NCI-H510A (cell line): ENCODE results near the gene TRABD2B.
A peak's percentile ranks its signal among the peaks of the same experiment; 100 is the strongest.

Source experiments
- DNase-seq: peaks from one replicate; lab custom pipeline; 2025; lab: John Stamatoyannopoulos, UW

Gene TRABD2B

DNA sequence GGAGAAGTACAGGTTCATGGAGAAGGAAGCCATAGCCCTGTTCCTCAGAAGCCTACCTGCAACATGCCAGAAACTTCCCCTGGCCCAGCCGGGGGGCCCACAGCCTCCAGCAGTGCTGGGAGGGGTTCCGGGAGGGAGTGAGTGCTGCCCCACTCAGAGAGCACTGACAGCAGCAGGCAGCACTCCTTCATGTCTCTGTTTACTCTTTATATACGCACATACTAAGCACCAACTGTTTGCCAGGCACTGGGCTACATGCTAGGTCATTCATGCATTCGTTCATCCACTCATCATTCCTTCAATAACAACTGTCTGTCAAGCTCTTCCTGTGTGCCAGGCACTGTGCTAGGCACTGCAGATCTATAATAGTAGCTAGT lies 120.6 kb downstream of the TRABD2B start:
- DNase-seq, result no peak

DNA sequence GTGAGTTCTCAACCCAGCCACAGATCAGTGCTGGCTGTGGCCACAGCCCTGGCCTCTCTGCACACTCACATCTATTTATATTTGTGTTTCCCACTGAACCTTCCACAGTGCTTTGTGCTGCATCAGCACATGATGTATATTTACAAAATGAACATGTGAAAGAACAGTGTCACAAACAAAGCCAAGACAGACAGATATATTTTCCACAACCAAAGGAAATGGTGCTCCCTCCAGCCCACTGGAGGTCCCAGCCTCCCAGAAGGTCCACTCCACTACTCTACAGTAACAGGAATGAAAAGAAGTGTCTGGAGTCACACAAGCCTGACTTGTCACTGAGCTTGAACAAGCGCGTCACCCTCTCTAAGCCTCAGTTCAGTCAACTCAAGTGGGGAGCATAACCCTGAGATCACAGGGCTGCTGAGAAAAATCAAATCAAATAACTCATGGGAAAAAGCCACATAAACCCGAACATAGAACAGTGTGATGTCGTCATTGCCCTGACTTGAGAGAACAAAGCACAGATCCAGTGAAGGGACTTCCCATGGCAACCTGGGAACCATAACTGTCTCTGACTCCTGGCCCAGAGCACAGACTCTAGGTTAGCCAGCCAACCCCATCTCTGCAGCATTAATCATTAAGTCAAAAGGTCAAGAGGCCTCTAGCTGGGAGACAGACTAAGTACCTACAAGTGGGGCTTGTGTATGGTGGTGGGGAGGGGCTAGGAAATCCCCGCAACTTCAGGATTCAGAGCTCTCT lies 121.2 kb downstream of the TRABD2B start:
- peak; percentile 82 for DNase-seq

DNA sequence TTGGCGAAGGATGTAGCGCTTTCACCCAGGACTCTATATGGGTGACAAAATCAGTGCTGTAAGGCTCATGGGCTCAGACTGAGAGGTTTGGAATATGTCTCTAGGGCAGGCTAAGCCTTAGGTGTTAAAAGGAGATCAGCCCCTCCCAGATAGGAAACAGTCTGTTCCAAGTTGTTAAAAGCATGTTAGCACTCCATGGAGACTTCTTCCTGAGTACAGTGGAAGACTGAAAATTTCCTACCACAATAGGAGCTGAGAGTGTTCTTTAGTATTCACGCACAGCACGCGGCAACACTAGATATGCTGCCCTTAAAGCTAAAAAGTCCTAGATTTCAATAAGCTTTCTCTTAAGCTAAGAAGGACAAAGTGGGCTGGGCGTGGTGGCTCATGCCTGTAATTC lies 122.1 kb downstream of the TRABD2B start:
- no peak for DNase-seq

DNA sequence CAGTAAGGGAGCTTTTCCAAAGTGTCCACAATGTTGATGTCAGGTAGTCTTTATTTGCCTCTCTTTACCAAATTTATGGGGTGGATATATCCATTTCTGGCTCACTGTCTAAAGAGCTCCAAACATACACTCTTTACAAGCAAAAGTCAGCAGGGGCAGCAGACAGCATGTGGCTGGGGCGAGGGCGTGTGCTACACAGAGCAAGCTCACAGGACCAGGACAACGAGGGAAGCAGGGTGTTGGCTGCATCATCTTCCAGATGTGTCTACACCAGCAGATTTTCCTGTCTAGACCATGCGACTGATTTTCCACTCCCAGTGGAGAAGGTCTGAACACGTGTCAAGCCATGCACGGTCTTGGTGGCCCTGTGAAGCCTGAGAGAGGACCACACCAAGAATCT lies 123.8 kb downstream of the TRABD2B start:
- DNase-seq, result no peak

DNA sequence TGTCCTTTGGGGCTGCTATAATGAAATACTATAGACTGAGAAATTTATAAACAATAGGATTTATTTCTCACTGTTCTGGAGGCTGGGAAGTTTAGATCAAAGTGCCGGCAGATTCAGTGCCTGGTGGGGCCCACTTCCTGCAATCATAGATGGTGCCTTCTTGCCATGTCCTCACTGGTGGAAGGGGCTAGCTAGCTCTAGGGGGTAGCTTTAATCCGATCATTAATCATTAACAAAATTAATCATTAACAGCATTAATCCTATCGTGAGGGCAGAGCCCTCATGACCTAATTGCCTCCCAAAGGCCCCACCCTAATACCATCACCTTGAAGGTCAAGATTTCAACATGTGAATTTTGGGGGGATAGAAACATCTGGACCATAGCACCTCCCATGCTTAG lies 124.3 kb downstream of the TRABD2B start:
- no peak for DNase-seq

DNA sequence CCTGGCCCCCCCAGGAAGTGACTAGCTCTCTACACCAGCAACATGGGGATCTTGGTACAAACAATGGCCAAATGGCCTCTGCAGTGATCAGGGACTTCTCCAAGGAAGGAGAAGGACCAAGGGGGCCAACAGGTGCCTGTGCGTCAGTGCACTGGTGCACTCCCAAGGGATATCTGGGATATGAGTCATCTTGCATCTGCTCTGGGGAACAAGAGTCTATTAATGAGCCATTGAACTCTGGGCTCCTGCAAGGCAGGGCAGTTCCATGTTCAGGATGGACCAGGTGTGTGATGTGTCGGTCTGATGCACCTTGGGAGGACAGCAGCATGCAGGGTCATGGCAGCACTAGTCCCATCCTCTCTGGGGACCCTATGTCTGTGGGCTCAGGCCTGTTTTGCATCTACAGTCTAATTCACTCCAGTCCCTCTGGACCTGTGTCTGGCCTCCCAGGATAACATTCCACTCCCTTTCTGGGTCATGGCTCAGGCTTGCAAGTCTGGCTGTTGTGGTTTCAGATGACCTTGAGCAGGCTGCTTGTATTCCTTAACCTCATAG lies 125.3 kb downstream of the TRABD2B start:
- no peak for DNase-seq

DNA sequence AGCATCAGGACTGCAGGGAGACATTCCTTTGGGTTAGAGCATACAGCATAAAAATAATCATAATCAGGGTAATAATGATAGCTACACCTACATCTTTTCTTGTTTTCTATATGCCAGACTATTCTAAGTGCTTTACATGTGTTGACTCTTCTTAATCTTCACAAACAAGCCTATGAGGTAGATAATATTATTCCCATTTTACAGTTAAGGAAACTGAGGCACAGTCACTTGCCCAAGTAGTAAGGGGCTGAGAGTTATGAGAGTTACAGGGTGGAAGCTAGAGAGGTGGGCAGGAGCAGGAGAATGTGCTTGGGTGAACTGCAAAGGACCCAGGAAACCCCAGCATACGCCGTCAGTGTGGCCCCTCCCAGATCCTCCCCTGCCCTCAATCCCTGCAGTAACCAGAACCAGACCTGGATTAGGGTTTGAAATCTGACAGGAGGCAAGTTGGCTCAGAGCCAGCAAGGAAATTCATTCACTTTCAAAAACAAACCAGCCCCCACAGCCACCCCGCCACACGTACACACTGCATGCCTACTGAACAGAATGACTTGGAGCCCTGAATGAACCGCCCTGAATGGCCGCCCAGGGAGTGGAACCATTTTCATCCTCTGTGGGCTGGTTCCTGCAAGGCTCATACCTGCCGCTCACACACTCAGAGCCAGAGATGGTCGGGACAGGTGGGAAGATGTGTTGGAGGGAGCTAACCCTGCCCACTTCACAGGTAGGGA lies 126.1 kb downstream of the TRABD2B start:
- no peak for DNase-seq

DNA sequence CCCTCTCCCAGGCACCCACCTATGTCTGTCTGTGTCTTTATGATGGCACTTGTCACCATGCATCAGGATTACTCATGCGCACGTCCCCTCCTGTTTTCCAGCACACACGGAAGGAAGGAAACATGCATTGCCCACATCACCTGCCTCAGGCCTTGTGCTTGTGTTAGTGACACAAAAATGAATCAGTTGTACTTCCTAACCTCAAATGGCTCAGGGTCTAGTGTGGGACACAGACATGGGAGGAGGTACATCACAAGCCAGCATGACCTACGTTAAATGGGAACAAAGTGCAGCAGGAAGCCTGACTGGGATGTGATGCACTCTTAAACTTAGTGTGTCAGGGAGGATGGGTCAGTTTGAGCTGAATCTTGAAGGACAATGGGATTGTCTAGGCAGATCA lies 126.7 kb downstream of the TRABD2B start:
- no peak for DNase-seq

DNA sequence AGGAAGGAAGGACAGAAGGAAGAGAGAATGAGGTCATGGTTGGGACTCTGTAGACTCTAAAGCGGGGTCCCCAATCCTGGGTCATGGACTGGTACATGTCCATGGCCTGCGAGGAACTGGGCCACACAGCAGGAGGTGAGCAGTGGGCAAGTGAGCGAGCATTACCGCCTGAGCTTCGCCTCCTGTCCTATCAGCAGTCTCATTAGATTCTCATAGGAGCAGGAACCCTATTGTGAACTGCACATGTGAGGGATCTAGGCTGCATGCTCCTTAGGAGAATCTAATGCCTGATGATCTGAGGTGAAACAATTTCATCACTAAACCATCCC lies 128.9 kb downstream of the TRABD2B start:
- DNase-seq, result no peak

DNA sequence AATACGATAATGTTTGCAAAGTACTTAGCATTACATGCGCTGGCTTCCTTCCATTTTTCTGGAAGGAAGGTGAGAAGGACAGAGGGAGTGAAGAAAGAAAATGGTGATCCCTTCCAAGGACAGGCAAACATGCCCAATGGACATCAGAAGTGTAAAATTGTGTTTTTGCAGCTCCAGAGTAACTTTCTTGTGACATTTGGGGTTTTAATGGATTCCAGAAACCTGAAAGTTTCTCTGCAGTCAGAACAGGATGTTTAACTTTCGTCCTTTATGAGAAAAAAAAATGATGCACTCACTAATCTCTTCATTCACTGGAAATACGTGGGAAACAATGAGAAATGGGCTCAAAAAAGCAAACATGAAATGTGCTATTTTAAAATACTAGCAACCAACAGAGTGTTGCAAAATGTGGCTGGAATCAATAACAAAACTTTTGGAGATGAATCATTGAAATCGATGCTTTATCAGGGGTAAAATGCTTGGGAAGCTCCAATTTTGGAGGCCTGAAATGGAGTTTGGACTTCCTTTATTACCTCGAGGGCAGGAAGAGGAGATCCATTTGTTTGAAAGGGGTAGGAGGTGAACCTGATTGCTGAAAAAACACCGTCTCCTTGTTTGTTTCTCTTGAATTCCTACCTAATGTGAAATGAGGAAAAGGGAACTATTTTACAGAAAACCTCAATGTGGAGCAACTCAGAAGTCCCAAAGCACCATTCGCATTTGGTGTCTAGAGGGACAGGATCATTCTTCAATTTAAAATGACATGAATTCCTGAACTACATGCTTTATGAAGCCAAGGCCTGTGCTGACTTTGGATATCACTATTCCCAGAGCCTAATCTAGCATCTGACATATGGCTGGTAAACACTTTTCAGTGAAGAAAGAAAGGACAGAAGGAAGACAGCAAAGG lies 129.5 kb downstream of the TRABD2B start:
- no peak for DNase-seq

DNA sequence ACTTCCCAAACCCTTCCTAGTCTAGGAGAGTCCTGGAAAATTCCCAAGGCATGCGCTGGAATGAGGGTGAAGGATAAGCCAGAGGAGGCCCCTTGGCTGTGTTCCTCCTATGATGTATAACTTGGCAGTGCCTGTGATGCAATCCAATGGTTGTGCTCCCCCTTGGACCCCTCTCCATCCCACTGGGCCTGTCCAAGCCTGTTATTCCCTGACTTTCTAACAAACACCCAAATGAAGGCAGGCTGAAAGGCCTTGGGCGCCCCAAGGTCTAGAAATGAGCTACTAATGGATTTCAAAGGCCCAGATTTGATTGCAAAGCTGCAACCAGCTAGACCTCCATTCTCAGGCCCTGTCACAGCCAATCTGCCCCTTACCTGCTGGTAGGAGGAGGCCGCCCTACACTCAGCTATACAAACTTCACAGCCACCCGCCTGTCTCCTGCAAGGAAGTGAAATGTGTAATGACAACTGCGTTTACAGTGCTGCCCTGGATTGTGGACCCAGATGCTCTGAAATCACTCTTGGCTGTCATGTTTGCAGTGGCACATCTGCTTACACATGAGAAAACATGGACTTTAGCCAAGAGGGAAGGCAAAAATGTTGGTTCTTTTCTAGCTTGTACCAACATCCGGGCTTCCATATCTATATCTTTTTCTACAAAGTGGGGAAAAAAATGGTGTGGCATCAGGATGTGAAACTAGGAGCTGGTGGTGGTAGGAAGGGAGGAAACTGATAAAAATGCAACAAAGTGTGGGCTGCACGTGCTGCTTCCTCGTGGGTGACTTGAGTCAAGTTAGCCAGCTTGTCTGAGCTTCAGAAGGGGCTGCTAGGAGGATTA lies 130.4 kb downstream of the TRABD2B start:
- no peak for DNase-seq

DNA sequence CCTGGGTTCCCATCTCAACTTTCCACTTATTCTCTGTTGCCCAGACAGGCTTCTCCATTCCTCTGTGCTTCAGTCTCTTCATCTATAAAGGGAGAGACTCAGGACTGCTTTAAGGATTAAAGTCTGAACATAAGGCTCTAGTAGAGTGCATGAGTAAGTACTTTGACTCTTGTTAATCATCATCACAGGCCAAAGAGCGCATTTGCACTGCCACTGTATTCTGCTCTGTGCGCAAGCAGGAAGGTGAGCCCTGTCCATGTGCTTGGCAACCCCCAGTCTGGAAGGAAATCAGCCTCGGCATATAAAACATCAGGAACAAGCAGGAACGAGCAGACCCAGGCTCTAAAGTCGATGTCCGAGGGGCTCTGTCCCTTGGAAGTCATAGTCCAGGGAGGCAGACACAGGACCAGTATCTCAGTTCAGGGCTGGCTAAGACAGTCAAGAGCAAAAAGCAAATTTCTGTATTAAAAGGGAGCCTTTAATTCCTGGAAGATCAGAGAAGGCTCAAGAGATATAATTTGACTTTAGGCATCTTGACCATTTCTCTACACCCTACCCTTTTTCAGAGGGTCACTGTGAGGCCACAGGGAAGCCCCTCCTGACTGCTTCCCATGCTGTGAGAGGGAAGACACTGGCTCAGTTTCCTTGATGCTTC lies 131.2 kb downstream of the TRABD2B start:
- DNase-seq, result no peak

DNA sequence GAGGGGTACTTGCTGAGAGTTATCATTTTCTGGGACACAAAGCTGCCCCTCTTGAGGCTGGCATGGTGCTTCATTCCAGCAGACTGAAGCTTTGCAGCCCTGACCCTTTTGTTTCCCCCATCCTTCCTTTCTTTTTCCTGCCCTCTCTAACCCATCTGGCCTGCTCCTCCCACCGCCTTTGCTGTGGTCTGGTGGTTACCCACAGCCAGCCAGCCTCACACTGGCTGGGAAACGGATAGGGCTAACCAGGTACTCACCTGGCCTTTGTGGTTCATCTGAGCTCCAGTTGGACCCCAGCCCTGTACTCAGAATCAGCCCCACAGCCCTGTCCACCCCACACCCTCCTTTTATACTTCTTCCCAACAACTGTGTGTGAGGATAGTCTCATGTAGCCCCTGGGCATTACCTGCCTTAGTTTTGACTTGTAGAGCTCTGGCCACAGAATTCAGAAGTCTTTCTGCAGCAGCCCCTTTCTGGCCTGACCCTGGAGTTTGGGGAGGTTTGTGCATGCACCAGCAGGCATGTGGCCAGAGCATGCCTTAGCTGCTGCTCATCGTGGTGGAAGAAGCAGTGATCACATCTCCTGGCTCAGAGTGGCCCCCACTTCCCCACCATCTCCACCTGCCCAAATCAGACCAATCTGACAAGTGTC lies 138.0 kb downstream of the TRABD2B start:
- DNase-seq, result no peak

DNA sequence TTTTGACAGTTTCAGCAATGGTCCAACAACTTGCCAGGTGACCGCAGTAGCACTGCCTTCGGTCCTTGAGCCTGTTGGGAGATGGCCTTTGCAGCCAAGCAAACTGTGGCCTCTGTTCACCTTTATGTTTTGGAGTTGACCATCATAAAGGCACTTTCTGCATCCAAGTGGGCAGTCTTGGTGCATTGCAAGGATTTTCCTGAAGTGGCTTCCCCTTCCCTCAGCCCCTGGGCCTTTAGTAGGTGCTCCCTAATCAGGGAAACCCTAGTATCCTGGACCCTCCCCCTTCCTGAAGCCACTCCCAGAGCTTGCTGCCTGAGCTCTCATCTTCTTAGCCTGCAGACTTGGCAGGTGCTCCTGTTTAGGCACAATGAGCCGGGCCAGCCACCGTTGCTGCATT lies 140.2 kb downstream of the TRABD2B start:
- no peak for DNase-seq

DNA sequence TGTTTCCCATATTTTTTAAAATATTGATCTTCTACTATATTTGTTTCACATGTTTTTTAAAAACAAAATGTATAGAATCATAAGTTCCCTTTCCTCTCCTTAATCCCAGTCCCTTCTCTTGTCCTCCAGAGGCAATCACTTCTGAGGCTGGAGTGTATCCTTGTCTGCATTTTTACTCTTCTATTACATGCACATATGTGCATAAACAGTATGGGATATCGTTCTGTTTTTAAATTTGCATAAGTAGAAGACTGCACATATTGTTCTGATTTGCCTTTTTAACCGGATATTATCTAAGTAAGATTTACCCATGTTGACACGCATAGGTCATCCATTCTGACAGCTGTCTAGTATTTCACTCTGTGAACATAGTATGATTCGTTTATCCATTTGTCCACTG lies 142.0 kb downstream of the TRABD2B start:
- no peak for DNase-seq

DNA sequence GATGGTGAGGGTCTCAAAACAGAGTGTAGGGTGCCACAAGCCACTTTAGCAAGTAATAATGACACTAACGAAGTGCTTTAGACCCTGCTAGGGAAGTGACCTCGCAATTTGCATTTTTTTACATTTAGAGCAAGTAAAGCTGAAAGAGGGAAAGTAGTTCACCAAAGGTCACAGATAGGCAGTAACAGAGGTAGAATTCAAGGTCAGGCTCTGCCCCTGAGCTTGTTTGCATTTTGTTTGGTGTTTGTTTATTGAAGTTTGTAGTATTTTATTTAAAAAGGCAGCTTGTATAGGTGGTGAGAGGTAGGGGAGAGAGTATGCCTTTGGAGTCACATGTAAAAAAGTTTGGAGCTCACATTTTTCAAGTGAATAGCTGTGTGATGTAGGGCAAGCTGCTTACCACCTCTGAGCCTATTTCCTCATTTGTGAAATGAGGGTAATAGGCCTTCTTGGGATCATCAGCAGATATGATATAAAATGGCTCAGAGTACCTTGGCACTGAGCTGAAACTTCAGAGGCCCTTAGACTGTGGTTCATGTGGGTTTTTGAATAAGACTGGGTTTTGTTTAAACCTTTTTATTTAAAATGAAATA lies 142.5 kb downstream of the TRABD2B start:
- no peak for DNase-seq

DNA sequence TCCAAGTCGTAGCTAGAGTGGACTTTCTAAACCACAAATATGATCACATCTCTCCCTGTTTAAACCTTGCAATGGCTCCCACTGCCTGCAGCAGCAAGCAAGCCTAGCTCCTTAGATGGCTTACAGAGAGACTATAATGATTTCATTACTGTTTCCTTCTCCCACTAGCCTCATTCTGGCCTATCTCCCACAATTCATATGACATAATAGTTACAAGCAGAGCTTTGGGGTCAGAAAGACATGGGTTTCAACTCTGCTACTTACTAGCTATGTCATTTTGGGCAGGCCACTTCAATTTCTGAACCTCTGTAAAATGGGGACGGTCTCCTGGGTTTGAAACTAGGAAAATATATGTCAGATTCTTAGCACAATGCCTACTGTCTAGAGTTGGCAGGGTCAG lies 143.3 kb downstream of the TRABD2B start:
- no peak for DNase-seq

DNA sequence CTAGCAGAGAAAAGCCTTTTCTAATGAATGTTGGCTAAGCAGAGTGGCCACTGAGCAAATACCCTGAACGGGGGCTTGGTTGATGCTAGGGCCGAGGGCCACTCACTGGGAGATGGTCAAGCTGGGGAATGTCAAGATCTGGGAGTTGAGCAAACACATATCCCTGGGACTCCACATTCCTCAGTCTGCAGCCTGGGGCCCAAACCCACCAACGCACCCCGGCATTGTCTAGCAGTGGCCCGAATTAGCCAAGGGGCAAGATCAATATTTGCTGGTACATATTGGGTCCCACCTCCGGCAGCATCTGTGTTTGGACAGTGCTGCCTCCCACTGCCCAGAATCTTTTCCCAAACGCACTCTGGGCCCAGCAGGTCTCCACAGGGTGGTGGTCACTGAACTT lies 144.1 kb downstream of the TRABD2B start:
- no peak for DNase-seq

DNA sequence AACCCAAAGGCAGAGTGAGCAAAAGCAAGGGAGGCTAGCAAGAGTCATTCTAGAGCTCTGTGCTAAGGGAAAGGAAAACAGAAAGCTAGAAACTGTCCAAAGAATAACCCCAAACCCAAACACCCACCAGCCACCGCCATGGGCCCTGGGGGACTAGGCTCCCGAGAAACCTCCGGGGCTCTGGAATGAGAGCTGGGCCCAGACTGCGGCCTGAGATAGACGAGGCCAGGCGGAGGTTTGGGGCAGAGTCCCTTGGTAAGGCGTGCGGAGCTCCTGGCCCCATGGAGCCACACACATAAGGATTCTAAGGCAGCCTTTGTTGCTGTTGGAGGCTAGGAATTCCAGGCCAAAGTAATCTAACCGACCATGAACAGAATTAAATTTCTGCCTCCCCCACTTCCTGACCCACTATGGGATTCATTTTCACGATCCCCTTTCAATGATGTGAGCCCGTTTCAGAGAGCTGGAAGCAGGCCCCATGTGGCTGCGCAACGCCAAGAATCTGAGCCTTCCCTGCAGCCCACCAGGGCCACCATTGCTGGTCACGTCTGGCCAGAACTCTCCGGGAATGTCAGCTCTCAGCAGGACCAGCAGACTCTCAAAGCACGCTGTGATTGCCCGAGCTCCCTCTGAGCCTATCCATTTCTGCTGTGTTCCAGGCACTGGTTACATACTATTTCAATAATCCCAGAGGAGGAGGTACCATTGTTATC lies 145.0 kb downstream of the TRABD2B start:
- no peak for DNase-seq

DNA sequence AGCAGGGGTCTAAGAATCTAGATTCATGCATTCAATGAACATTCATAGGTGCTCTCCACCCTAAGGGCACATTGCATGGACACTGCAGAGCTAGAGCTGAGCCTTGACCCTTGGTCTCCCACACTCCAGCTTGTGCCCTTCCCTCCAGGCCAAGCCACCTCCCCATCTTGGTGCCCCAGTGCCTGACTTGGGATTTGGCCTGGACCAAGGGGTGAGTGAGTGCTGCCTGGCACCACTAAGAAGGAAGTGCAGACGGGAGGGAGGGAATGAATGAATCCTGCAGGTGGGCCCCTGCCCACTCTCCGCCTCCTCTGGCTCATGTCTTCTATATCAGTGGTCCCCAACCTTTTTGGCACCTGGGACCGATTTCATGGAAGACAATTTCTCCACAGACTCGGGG lies 146.7 kb downstream of the TRABD2B start:
- no peak for DNase-seq
